Renal cortex interstitium (tissue), 11 donors: ENCODE data around the gene CACFD1. TPM values are rescaled to one million over a fixed set of nuclear protein-coding genes. Genes with fewer than 3 reads are reported as not detected.

ENCODE experiments used
- DNase-seq, 11 donors: peaks; one replicate each; pipeline ENCODE4 v3.0.0-alpha.2; 2013; ENCODE audit warnings: low read depth in 9 of 11, low spot score in 4 of 11; ENCODE audit errors: extremely low read depth in 1 of 11
- polyA plus RNA-seq, 3 donors: library from polyadenylated mRNA; unstranded; fragments of 120-200 nt; gene quantifications; one replicate each; pipeline ENCODE4 v1.2.1, GENCODE V29; 2013; ENCODE audit not compliant: insufficient read length in 3 of 3

CACFD1 gene
- polyA plus RNA-seq, 3 donors: 23.5 to 35.8 (median 32.8) TPM

DNA sequence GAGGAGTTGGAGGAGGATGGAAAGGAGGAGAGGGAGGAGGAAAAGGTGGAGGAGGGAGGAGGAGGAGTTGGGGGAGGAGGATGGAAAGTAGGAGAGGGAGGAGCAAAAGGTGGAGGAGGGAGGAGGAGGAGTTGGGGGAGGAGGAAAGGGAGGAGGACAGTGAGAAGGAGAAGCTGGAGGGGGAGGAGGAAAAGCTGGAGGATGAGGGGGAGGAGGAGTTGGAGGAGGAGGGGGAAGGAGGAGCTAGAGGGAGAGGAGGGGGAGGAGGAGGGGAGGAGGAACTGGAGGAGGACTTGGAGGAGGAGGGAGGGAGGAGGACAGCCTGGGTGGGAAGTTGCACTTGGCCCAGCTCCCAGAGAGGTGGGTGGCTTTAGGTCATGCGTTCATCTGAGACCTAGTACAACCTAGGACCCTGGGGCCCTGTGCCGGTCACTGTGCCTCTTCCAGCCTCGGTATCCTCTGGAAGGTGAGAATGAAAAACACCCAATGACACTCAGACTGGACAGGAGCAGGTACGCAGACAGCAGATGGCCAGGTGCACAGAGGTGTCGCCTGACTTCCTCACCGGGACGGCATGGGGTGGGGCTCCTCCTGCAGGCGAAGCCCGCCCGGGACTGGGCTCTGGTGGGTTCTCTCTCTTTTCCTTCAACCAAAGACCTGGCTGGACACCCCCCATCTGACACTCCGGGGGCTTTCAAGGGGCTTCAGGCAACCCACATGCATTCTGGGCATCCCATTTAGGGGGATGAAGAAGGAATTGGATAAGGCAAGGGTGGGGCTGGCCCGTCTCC lies 31.3 kb downstream of the CACFD1 start:
- no peak for DNase-seq

- no peak for DNase-seq
These were observed 31.8 kb downstream of the CACFD1 start for GRCh38 chr9:133491656-133491925.

DNA sequence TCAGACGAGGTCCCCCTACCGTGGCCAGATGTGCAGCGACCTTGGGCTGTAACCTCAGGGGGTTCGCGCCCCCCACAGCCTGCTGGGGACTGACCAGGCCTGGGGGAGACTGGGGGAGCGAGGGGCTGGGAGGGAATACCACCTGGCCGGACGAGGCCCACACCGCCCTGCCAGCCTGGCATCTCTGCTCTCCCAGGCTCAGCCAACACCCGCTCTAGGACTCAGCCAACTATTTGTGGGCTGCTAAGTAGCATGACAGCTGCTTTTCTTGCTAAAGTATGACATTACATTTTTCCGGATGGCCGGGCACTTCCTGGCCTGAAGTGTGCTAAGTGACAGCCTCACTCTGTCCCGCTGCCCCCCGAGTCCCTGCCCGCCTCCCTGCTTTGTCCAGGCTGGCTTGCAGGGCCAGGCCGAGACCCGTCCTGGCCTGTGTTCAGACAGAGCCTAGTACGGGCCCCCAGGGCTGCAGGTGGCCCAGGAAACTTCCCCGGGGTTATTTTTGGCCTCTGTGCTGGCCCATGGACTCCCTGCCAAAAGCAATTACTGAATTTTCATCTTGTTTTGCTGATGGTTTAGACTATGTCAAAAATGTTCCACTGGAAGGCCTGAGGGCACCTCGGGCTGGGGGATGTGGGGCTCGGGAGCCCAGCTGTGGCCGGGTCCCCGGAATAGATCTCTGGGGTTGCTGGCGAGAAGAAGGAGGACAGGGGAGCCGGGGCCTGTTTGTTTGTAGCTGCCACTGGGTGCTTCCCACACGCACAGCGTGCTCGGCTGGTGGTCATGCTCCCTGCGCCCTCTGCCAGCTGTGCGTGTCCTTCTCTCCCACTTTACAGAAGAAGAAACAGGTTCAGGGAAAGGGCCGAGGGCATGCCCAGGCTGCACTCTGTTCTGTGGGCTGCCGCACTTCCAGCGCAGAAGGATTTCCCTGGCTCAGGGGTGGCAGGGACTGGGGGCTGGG lies 32.6 kb downstream of the CACFD1 start:
- no peak for DNase-seq

DNA sequence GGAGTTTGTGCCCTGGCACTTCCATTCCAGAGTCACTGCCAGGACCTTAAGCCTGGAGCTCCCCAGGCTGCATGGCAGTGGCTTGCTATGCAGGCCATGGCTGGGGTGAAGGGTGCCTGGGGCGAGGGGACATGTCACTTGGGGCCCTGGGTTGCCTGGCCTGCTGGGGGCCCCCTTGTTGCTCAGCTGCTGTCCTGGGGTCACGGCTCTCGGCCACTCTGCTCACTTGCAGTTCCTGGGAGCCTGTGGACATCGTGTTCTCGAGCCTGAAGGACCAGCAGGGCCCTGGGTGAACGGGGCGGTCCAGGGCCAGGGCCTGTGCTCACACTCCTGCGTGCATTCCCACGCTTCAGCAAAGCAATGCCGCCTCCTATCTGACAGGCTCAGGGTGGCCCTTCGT lies 33.6 kb downstream of the CACFD1 start:
- DNase-seq: no peak

DNA sequence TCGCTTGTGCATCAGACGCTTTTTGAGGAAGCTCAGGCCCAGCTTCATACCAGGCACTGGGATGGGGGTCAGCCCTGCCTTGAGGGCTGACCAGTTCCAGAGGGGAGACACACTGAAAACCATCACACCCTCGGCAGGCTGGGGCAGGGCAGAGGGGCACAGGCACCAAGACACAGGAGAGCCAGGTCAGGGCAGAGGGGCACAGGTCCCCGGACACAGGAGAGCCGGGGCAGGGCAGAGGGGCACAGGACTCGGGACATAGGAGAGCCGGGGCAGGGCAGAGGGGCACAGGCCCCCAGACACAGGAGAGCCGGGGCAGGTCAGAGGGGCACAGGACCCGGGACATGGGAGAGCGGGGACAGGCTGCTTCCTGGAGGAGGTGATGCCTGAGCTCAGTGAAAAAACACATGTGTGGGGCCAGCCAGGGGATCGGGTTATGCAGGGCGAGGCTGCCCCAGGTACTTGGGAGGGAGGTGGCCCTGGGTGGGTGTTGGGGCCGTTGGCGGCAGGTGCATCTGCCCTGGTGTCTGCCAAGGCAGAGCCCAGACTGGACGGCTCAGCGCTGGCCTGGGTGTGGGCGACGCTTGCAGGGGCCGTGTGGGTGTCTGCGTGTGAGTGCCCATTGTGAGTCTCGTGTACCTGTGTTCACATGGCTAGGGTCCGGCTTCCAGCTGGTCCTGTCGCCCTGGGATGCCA lies 34.2 kb downstream of the CACFD1 start:
- DNase-seq: no peak

- no peak for DNase-seq
These were observed 35.0 kb downstream of the CACFD1 start for GRCh38 chr9:133494636-133495326.

DNA sequence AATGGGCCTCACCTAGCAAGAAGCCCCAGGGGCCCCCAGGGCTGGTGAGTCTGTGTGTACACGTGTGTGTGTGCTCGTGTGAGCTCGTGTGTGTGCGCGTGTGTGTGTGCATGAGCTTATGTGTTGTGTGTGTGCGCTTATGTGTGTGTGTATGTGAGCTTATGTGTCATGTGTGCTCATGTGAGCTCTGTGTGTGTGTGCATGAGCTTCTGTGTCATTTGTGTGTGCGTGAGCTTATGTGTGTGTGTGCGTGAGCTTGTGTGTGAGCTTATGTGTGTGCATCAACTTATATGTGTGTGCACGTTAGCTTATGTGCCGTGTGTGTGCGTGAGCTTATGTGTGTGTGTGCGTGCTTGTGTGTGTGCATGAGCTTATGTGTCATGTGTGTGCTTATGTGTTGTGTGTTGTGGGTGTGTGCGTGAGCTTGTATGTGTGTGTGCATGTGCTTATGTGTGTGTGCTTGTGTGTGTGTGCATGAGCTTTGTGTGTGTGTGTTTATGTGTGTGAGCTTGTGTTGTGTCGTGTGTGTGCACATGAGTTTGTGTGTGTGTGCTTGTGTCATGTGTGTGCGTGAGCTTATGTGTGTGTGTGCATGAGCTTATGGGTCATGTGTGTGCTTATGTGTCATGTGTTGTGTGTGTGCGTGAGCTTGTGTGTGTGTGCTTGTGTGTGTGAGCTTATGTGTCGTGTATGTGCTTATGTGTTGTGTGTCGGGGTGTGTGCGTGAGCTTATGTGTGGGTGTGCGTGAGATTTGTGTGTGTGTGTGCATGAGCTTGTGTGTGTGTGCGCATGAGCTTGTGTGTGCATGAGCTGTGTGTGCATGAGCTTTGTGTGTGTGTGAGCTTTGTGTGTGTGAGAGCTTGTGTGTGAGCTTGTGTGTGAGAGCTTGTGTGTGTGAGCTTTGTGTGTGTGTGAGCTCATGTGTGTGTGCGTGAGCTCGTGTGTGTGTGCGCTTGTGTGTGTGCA lies 35.8 kb downstream of the CACFD1 start:
- no peak for DNase-seq

GRCh38 chr9:133496861-133497842 lies 37.4 kb downstream of the CACFD1 start:
- DNase-seq: no peak

GRCh38 chr9:133499132-133499891 lies 39.5 kb downstream of the CACFD1 start:
- DNase-seq: peak in 1 of 11 donors; percentile 53

- DNase-seq: no peak
These were observed 40.1 kb downstream of the CACFD1 start for GRCh38 chr9:133499892-133500270.

DNA sequence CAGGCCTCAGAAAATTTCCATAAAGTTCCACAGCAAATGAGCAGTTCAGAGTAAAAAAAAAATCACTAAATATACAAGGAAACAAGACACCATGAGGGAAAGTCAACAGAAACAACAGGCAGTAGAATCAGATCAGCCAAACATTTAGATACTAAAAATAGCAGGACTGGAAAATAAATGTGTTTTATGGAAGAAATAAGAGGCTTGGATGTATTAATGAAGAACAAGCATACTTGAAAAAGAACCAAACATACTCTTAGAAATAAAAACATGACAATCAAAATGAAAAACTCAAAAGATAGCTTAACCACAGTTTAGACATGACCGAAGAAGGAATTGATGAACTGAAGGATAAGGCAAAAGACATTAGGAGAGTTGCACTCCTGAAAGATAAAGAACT lies 42.3 kb downstream of the CACFD1 start:
- DNase-seq: no peak

DNA sequence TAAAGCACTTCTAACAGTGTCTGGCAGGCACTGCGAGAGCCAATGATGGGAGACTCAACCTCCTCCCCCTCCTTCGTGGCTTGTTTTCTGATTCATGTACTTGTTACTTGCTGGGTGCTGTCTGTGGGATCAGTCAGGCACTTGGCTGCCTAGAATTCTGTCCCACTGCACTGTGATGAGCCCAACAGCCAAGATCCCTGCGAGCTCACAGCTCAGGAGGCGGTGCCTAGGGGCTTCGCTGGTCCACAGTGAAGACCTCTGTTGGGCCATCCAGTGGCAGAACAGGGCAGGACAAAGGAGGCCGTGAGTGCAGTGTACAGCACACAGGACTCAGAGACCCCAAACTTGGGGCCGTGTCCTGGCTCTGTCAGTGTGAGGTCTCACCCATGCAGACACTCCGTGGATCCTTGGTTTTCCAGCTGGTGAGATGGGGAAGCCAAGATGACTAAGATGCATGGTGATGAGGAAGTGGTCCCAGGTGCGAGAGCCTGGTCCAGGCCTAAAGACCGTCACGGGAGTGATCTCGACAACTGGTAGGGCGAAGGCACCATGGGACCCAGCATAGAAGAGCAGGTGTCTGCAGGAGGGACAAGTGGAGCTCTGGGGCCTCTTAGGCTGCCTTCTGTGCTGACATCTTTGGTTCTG lies 45.5 kb downstream of the CACFD1 start:
- no peak for DNase-seq

DNA sequence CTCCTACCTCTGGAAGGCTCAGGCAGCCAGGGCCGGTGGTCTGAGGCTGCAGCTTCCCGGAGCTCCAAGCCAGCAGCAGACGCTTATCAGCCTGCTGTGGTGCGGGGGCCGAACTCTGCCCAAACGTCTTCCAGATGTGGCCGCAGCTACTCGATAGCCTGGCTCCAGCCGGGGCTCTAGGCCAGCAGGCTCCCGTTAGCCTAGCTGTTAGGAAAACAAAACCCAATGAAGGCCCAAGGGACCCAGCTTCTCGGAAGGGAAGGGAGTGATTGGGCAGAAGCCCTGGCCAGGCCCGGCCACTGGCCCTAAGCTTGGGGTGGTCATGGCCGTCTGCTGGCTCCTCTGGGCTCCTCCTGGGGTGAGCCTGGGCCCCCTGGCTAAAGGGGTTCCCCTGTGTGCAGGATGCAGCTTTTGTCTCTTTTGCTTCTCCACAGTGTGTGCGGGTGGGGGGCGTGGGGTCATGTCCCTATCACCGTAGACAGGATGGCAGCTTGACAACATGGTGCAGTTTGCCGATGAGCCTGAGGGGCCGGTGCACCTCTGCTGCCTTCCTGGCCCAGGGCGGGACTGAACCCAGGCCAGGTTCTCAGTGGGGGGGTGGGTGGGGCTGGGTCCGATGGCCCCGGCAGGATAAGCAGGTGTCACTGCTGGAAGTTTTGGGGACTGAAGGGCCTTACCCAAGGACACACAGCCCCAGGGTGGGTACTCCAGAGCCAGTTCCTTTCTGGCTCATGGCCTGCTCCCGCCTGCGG lies 46.3 kb downstream of the CACFD1 start:
- DNase-seq: no peak

GRCh38 chr9:133506653-133507038 lies 46.9 kb downstream of the CACFD1 start:
- no peak for DNase-seq

DNA sequence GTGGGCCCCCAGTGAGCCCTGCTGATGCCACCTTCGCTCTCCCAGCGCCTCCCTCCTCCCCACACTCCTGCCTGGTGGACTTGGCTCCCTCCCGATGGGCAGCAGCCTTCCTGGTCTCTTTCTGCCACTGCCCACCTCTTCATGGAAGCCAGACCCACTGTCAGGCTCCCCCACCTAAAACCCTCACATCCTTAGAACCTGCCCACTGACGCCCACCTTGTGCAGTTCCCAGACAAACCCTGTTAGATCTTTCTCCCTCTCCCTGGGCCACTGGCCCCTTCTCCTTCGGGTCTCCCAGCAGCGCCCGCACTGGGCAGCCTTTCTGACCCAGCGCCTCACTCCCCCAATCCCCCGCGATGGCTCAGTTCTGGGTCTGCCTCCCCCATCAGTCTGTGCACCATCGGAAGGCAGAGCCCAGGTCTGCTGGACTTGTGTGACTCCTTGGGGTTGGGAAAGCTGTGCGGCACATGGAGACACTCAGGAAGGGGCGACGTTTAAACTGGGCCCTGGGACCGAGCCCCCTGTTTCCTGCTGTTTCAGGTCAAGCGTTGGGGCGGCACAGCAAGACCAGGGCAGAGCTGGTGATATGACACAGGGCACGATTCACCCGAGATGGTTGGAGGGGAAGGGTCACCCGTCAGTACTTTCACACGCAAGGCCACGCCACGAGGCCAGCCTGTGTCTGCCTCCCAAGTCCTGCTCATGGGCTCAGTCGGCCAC lies 47.6 kb downstream of the CACFD1 start:
- DNase-seq: no peak
